ENCODE data around the gene ETV3L.
A peak's percentile ranks its signal among the peaks of the same experiment; 100 is the strongest.
"Not testable (repeated sequence)": the region's sequence is repeated elsewhere in the genome, so short reads cannot be mapped to it uniquely, and the experiment has no call there.

The ETV3L gene

DNA sequence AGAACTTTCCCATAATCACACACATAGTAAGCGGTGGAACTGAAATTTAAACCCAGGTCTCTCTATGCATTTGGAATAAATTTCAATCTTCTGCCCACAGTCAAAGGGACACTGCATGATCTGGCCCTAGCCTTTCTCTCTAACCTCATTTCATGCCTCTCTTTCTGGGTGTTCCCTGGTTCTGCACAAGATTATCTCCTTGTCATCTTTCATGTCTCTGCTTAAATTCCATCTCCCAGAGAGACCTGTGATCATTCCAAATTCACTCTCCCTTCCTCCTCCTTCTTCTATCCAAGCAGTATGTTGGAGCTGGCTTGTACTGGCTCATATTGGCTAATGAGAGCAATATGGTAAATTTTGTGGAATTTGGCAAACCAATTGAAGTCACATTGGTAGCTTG is 22.2 kb downstream of the ETV3L start:
- DNase-seq: no peak

- DNase-seq: peak; percentile 46
These were observed 25.5 kb downstream of the ETV3L start for GRCh38 chr1:157073944-157074685.

- DNase-seq: no peak
These were observed 30.0 kb downstream of the ETV3L start for GRCh38 chr1:157069601-157070000.

- DNase-seq: not testable (repeated sequence)
These were observed 40.4 kb downstream of the ETV3L start for GRCh38 chr1:157059241-157059640.

GRCh38 chr1:157056269-157056668 is 43.3 kb downstream of the ETV3L start:
- no peak for DNase-seq

- DNase-seq: not testable (repeated sequence)
These were observed 43.9 kb downstream of the ETV3L start for GRCh38 chr1:157055729-157056128.

DNA sequence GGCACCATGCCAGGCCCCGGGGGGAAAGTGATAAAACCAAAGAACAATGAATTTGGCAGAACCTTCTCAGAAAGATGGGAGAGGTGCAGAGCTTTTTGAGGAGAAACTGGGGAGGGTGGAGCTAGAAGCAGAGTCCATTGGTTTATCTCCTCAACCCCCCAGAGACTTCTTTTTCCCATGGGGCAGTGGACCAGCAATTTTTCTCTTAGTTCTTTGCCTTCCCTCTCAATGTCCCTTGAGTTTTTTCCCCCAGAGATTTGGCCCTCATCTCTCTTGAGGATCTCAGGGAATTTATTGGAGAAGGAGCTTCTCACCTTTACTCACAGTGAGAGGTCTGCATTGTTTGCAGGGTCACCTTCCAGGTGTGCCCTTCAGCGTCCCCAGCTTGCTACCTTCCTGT is 48.8 kb downstream of the ETV3L start:
- DNase-seq: no peak

- no peak for DNase-seq
These were observed 52.6 kb downstream of the ETV3L start for GRCh38 chr1:157047062-157047410.

DNA sequence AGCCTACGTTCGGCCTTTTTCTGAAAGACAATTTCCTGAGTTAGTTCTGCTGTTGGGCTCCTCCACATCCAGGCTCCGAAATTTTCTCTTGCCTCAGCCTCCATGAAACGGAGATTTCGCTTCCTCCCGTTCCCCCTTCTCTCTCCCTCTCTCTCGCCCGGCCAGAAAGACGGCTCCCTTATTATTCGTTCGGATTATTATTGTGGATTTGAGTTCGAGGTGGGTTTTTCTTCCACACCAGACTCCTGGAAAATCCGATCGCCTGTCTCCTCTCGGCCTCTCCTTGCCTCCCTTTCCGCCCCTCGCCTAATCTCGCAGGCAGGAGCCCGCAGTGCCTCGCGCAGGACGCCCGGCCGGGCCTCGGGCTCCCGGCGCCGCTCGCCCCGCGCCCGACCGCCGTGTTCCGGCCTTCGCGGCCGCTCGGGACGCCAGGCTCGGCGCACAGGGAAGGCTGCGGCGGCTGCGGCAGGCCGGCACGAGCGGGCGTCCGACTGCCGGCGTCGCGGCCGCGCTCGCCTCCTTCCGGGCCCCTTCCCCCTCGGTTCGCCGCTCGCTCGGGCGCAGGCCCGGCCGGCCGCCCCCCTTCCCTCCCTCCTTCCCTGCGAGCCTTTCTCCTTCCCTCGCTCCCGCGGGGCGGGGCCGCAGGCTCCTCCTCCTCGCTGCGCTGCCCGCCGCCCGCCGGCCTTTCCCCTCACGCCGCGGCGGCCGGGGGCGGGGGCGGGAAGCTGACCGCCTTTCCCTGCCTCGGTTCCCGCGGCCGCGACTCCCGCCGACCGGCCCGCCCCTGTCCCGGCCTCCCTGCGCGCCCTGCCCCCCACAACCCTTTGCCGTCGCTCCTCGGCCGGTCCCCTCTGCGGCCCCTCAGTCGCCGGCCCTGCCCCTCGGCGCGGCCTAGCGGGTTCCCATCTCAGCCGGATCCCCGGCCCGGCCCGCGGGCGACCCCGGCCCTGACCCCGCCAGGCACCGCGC is 54.1 kb downstream of the ETV3L start, which contains the start of gene ARHGEF11:
TSS of gene ARHGEF11 (minus strand) at position 493 of the 969 bp plus-strand sequence. CDS start 1,412 bp downstream, outside the sequence.
- DNase-seq: peak; percentile 88

DNA sequence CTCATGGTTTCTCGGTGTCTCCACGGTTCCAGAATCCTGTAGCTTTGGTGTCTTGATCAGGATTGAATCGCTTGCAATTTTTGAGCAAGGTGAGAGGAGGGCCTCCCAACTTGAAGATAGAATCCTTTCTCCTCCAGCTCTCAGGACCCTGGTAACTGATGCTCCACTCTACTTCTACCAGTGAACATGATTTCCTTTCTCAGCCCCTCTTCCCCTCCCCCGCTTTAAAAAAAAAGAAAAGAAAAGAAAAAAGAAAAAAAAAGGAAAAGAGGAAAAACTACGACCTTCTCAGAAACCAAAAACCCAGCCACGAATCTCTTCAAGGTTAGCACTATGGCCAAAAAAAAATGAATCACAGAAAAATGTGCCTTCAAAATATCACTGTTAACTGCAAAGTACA is 55.3 kb downstream of the ETV3L start:
- DNase-seq: no peak

- no peak for DNase-seq
These were observed 55.9 kb downstream of the ETV3L start for GRCh38 chr1:157043685-157044084.

GRCh38 chr1:157042846-157043245 is 56.8 kb downstream of the ETV3L start:
- no peak for DNase-seq
